Activated naive CD4-positive, alpha-beta T cell (primary cell): Measurements from ENCODE around the gene ZNF398.
"Not testable (repeated sequence)": the region's sequence is repeated elsewhere in the genome, so short reads cannot be mapped to it uniquely, and the experiment has no call there.

ENCODE experiments used
- DNase-seq, 4 experiments: peaks; one replicate each; lab custom pipeline; 2025; lab: John Stamatoyannopoulos, UW

ZNF398 gene

GRCh38 chr7:149225656-149226055 lies 78.4 kb downstream of the ZNF398 start:
- DNase-seq = no peak

GRCh38 chr7:149226366-149226765 lies 79.1 kb downstream of the ZNF398 start:
- DNase-seq = not testable (repeated sequence)

GRCh38 chr7:149226840-149227494 lies 79.7 kb downstream of the ZNF398 start:
- DNase-seq = no peak

- DNase-seq = no peak
Measured at GRCh38 chr7:149228831-149229471, 81.7 kb downstream of the ZNF398 start.

GRCh38 chr7:149229526-149229925 lies 82.3 kb downstream of the ZNF398 start:
- DNase-seq = no peak

GRCh38 chr7:149232362-149232761 lies 85.1 kb downstream of the ZNF398 start:
- DNase-seq = no peak
